ENCODE data around the gene CLSTN2.

GRCh38 chr3:140023616-140024530, 88.9 kb downstream of the CLSTN2 start:
- TF ChIP-seq ZBTB40 (IDR thresholded peaks at IDR 0.05) (no peak), ZBTB40 (CRISPR knock-in tag; IDR thresholded peaks at IDR 0.05) (no peak), TBX2 (CRISPR knock-in tag; IDR thresholded peaks at IDR 0.05; ENCODE audit: borderline replicate concordance) (no peak), ZNF296 (CRISPR knock-in tag; conservative IDR thresholded peaks at IDR 0.05) (no peak), RFX5 (IDR thresholded peaks at IDR 0.05; ENCODE audit: low read depth, low read length) (no peak), ZNF788 (CRISPR knock-in tag; IDR thresholded peaks at IDR 0.05; ENCODE audit: borderline replicate concordance) (no peak), MAFF (IDR thresholded peaks at IDR 0.05; ENCODE audit: low read depth, low read length) (no peak), TAF15 (IDR thresholded peaks at IDR 0.05; ENCODE audit: low read depth, low read length, poor library complexity, severe bottlenecking) (no peak), NKX3-1 (CRISPR knock-in tag; IDR thresholded peaks at IDR 0.05) (no peak), MXI1 (IDR thresholded peaks at IDR 0.05; ENCODE audit: borderline replicate concordance, low read depth, low read length) (no peak), EEA1 (CRISPR knock-in tag; IDR thresholded peaks at IDR 0.05; ENCODE audit: borderline replicate concordance) (no peak), ZNF274 (CRISPR knock-in tag; IDR thresholded peaks at IDR 0.05) (no peak), MAFK (conservative IDR thresholded peaks at IDR 0.05 in 1 of 2, IDR thresholded peaks at IDR 0.05 in 1 of 2; ENCODE audit: low read length in 2 of 2) (no peak)
